Measurements from ENCODE around the gene C11orf86. TPM values are rescaled to one million over a fixed set of nuclear protein-coding genes. Genes with fewer than 3 reads are reported as not detected.

C11orf86 gene
- total and polyA plus RNA-seq, 2 of the 8 experiments (the other 6 are each of a cell fraction or from before 2014, with no cell fraction given) = 0.91 to 0.97 TPM

DNA sequence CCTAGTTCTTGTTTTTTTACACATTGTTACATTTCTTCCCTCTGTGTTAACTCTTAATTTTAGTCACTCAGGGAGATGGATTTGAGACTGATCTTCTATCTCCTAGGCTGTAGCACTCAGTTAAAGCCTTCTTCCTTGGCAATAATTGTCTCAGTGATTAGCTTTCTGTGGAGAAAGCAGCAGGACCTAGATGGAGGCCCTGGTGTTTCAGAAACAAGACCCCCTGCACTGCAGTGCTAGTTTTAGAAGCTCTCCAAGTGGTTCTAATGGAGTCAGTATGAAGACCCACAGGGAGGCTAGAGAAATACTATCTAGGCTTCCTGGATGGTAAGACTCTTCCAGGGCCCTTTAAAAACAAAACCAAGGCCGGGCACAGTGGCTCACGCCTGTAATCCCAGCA lies 12.9 kb upstream of the C11orf86 start:
- CTCF ChIA-PET (ENCODE audit: partially characterized antibody) = interaction anchor here (0.9 to 3.4 kb wide), 4 partner anchors 9 to 28 kb away, joined by 3 to 14 read pairs (median 4); partner anchors contain the start of gene C11orf86
- no peak overlapping the region for H2BK5ac ChIP-seq (ENCODE audit: low read depth, low read length)
- no peak for DNase-seq (ENCODE audit: low read depth in 1 of 2, low spot score in 2 of 2)

More for the DNA sequence above, 12.9 kb upstream of the C11orf86 start:
- Histone ChIP-seq H2AK5ac (ENCODE audit: low read depth, low read length) (no peak overlapping the region), H3K56ac (replicated peaks; ENCODE audit: insufficient read length, low read depth, low read length) (no peak overlapping the region), H2BK20ac (ENCODE audit: low read length) (no peak overlapping the region), H3K79me1 (ENCODE audit: low read depth, low read length) (no peaks in the 10 kb centered on the region), H3K36me3 (ENCODE audit: control insufficient read depth in 2 of 4, insufficient read depth in 4 of 4, low read length in 3 of 4) (no peaks in the 10 kb centered on the region), H3K23ac (ENCODE audit: insufficient read length) (no peak overlapping the region), H3K4me1 (replicated peaks in 1 of 4; ENCODE audit: control insufficient read depth in 3 of 4, insufficient read depth in 4 of 4, low read length in 3 of 4) (peaks cover 1 to 8% (median 4%) of the 10 kb centered on the region in 4 experiments; a peak in 6 of 7 replicates), H3K4ac (replicated peaks; ENCODE audit: insufficient read length, low read depth, low read length) (no peak overlapping the region), H3K27me3 (replicated peaks in 1 of 4; ENCODE audit: control insufficient read depth in 3 of 4, extremely low read depth in 1 of 4, insufficient read depth in 3 of 4, low read length in 3 of 4) (peaks cover 0 to 6% (median 4%) of the 10 kb centered on the region in 4 experiments; a peak in 4 of 7 replicates), H3K18ac (ENCODE audit: extremely low read depth, low read length) (no peak overlapping the region), H4K20me1 (replicated peaks in 1 of 2; ENCODE audit: control insufficient read depth in 1 of 2, insufficient read depth in 2 of 2, low read length in 2 of 2) (no peaks in the 10 kb centered on the region), H3K23me2 (ENCODE audit: low read depth, low read length) (peaks cover 5% of the 10 kb centered on the region), H3K27ac (ENCODE audit: low read depth, low read length) (no peak overlapping the region), H2BK12ac (ENCODE audit: low read depth, low read length) (no peak overlapping the region), H3K4me2 (ENCODE audit: insufficient read depth in 1 of 2, low read depth in 2 of 2, low read length in 2 of 2) (no peak overlapping the region), H3K79me2 (ENCODE audit: control insufficient read depth in 1 of 2, insufficient read depth in 2 of 2, low read length in 2 of 2) (no peaks in the 10 kb centered on the region), H3K9ac (replicated peaks in 1 of 4; ENCODE audit: extremely low read depth in 1 of 4, low read depth in 3 of 4, low read length in 3 of 4) (no peak overlapping the region), H3K9me3 (ENCODE audit: insufficient read depth in 2 of 2, low read depth in 1 of 2, low read length in 1 of 2) (no peaks in the 10 kb centered on the region), H2AFZ (ENCODE audit: low read length) (no peak overlapping the region), H3K14ac (ENCODE audit: insufficient read length) (no peak overlapping the region), H4K91ac (replicated peaks; ENCODE audit: insufficient read length, low read length) (no peak overlapping the region), H2BK15ac (ENCODE audit: low read length) (no peak overlapping the region), H3K4me3 (ENCODE audit: extremely low read depth in 1 of 4, insufficient read depth in 2 of 4, low read depth in 3 of 4, low read length in 4 of 4) (no peak overlapping the region), H2BK120ac (replicated peaks; ENCODE audit: low read depth, low read length) (no peak overlapping the region), H4K8ac (ENCODE audit: extremely low read depth, insufficient read depth, low read length) (no peak overlapping the region), H4K5ac (ENCODE audit: insufficient read length, low read depth, low read length) (no peak overlapping the region)
- no peak for FAIRE-seq
- TF ChIP-seq CTCF (IDR thresholded peaks at IDR 0.05; ENCODE audit: control extremely low read depth in 1 of 3, insufficient read depth in 1 of 3, low read depth in 1 of 3, low read length in 3 of 3) (no peak), SP2 (IDR thresholded peaks at IDR 0.05; ENCODE audit: low read length) (no peak), PHF8 (conservative IDR thresholded peaks at IDR 0.05; ENCODE audit: low read depth, low read length) (no peak)
- WGBS, 2 experiments (ENCODE audit: extremely low coverage in 1 of 2, insufficient coverage in 1 of 2, insufficient read length in 1 of 2, insufficient replicate concordance in 2 of 2, low coverage in 1 of 2, low lambda C conversion rate in 2 of 2, missing lambda C conversion rate in 1 of 2) = 86% methylated on average over 2 of the region's 2 CpGs; no CpG with 5 or more reads in 1 of the 2 experiments
- POLR2A ChIA-PET (ENCODE audit: partially characterized antibody) = interaction anchor here (1.1 kb wide), 1 partner anchor 59 kb away, joined by 4 read pairs; no protein-coding TSS in a partner anchor
